Left cardiac atrium (tissue), 2 donors: ENCODE measurements around the gene NPLOC4. TPM values are rescaled to one million over a fixed set of nuclear protein-coding genes. Genes with fewer than 3 reads are reported as not detected.

ENCODE experiments used
- total RNA-seq, 2 donors: library from RNA; stranded (reverse); fragmentation: NEBNext Ultra II Directional; extraction: Animal tissue kit (Norgen Biotek cat#: 25700); gene quantifications; one replicate each; pipeline ENCODE4 v1.2.1, GENCODE V29; 2021
- donor health status: DM: no; HTN: yes; CAD: no; lungs with severe emphysema.
- donor health status: DM: yes; HTN: yes; CAD: no.

The NPLOC4 gene
- total RNA-seq, 2 donors from 2014 or later, result 67.2 to 97.1 TPM

Other genes with a start within 250 kb of the NPLOC4 start
- gene BAHCC1, start 241.7 kb downstream of the NPLOC4 start, total RNA-seq, result 1 to 10 TPM; 8.3 to 9.9 TPM
- gene ACTG1, start 124.3 kb downstream of the NPLOC4 start, total RNA-seq, result 1,000 to 10,000 TPM in 1 of 2 donors, 100 to 1,000 TPM in 1; 663 to 1,095 TPM
- under 1 TPM; 0.38 to 0.39 TPM for gene FSCN2, start 108.7 kb downstream of the NPLOC4 start, total RNA-seq
- 10 to 100 TPM; 11.6 to 15.7 TPM for gene FAAP100, start 84.8 kb downstream of the NPLOC4 start, total RNA-seq
- gene TSPAN10, start 84 bp upstream of the NPLOC4 start, total RNA-seq, result under 1 TPM; 0.16 to 0.50 TPM
- gene PDE6G, start 19.4 kb upstream of the NPLOC4 start, total RNA-seq, result under 1 TPM in 1 of 2 donors, not detected in 1; 0.50 TPM
- gene OXLD1, start 29.5 kb upstream of the NPLOC4 start, total RNA-seq, result 10 to 100 TPM; 20.9 to 23.6 TPM
- gene CCDC137, start 29.6 kb upstream of the NPLOC4 start, total RNA-seq, result 1 to 10 TPM; 7.2 to 8.9 TPM
- 10 to 100 TPM; 12.2 to 22.3 TPM for gene ARL16, start 46.7 kb upstream of the NPLOC4 start, total RNA-seq
- 10 to 100 TPM; 42.3 to 52.6 TPM for gene HGS, start 46.9 kb upstream of the NPLOC4 start, total RNA-seq
- 100 to 1,000 TPM; 133 TPM for gene MRPL12, start 66.3 kb upstream of the NPLOC4 start, total RNA-seq
- gene SLC25A10, start 75.2 kb upstream of the NPLOC4 start, total RNA-seq, result 10 to 100 TPM; 10.1 to 11.8 TPM
- not detected for gene GCGR, start 167.0 kb upstream of the NPLOC4 start, total RNA-seq
- gene MCRIP1, start 196.2 kb upstream of the NPLOC4 start, total RNA-seq, result 10 to 100 TPM; 83.9 to 98.0 TPM
- gene PPP1R27, start 197.9 kb upstream of the NPLOC4 start, total RNA-seq, result not detected
- 100 to 1,000 TPM; 403 to 414 TPM for gene P4HB, start 223.4 kb upstream of the NPLOC4 start, total RNA-seq
- gene ARHGDIA, start 234.2 kb upstream of the NPLOC4 start, total RNA-seq, result 100 to 1,000 TPM; 168 to 252 TPM